Measurements from ENCODE around the gene PRIM2.
"Not testable (repeated sequence)": the region's sequence is repeated elsewhere in the genome, so short reads cannot be mapped to it uniquely, and the experiment has no call there.

PRIM2 gene

DNA sequence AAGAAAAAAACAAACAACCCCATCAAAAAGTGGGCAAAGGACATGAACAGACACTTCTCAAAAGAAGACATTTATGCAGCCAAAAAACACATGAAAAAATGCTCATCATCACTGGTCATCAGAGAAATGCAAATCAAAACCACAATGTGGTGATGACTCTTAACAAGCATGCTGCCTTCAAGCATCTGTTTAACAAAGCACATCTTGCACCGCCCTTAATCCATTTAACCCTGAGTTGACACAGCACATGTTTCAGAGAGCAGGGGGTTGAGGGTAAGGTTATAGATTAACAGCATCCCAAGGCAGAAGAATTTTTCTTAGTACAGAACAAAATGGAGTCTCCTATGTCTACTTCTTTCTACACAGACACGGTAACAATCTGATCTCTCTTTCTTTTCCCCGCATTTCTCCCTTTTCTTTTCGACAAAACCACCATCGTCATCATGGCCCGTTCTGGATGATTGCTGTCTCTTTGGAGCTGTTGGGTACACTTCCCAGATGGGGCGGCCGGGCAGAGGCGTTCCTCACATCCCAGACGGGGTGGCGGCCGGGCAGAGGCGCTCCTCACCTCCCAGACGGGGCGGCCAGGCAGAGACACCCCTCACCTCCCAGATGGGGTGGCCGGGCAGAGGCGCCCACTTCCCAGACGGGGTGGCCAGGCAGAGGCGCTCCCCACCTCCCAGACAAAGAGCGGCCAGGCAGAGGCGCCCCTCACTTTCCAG is 7.2 kb upstream of the PRIM2 start:
- not testable (repeated sequence) for DNase-seq

DNA sequence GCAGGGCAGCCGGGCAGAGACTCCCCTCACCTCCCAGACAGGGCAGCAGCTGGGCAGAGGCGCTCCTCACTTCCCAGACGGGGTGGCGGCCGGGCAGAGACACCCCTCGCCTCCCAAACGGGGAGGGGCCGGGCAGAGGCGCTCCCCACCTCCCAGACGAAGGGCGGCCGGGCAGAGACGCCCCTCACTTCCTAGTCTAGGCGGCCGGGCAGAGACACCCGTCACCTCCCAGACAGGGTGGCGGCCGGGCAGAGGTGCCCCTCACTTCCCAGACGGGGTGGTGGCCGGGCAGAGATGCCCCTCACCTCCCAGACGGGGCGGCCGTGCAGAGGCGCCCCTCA is 6.6 kb upstream of the PRIM2 start:
- no peak for DNase-seq

DNA sequence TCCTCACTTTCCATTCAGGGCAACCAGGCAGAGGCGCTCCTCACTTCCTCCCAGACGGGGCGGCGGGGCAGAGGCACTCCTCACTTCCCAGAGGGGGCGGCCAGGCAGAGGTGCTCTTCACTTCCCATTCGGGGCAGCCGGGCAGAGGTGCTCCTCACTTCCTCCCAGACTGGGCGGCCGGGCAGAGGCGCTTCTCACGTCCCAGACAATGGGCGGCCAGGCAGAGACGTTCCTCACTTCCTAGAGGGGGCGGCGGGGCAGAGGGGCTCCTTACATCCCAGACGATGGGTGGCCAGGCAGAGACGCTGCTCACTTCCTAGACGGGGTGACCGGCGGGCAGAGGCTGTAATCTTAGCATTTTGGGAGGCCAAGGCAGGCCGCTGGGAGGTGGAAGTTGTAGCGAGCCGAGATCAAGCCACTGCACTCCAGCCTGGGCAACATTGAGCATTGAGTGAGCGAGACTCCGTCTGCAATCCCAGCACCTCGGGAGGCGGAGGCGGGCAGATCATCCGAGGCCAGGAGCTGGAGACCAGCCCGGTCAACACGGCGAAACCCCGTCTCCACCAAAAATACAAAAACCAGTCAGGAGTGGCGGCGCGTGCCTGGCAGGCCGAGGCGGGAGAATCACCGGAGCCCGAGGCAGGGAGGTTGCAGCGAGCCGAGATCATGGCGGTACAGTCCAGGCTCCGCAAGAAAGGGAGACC is 6.0 kb upstream of the PRIM2 start:
- DNase-seq: not testable (repeated sequence)

DNA sequence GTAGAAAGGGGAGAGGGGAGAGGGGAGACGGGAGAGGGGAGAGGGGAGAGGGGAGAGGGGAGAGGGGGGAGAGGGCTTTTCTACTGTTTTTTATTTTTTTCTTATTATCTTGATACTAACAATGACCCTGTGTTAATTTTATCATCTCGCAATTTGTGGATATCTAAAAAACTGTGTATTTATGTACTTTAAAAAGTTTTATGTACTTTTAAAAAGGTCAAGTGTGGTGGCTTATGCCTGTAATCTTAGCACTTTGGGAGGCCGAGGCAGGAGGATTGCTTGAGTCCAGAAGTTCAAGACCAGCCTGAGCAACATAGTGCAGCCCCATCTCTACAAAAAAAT is 5.5 kb upstream of the PRIM2 start:
- DNase-seq: no peak

DNA sequence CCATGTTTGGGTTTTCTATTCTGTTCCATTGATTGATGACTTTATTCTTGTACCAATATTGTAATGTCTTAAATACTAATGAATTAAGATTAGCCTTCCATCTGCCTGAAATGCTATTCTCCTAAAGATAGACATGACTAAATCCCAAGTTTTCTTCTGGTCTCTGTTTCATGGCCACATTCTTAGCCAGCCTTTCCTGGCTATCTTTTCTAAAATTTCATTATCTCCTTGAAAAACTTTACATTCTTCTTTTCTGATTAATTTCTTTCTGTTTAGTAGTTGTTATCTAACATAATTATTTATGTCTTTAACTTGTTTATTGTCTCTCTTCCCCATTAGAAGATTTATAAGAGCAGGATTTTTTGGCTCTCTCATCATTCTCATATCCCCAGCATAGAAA is 4.4 kb upstream of the PRIM2 start:
- DNase-seq: no peak

DNA sequence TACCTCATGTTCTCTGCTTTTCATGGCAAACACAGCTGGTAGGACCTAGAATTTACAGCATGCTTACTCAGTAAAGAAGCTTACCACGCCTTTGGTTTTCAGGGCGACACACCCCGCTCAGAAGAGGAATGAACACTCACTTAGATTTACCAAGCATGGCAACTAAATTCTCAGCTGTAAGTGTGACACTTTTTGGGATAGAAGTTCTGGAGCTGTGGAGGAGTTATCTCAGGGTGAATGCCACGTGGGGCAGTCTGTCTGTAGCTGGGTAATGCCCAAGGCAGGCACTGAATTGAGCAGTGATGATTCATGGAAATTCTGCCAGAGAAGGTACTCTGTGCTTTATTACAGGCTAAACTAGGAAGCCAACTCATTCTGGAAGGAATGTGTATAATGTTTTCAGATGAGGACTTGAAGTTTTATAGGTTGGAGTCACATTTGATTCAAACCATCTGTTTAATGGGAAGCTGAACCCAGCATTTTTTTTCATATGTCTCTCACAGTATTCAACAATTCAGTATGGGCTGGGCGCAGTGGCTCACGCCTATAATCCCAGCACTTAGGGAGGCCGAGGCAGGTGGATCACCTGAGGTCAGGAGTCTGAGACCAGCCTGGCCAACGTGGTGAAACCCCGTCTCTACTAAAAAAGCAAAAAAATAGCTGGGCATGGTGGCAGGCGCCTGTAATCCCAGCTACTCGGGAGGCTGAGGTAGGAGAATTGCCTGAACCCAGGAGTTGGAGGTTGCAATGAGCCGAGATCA is 3.5 kb upstream of the PRIM2 start:
- no peak for DNase-seq

DNA sequence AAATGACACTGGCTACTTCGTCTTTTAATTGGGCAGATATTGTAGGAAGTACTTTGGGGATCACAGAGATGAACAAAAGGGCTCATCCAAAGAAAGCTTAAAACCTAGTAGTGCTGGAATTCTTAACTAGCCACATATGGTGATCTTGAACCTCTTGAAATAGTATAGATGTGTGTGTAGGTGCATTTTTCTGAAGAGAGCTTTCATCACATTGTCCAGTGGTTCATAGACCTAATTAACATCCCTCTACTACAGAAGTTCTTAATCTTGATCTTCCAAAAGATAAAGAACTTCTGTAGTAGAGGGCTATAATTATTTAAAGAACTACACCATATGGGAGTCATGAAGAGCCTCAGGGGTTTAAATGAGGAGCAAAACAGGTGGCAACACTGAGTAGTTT is 2.3 kb upstream of the PRIM2 start:
- DNase-seq: no peak

DNA sequence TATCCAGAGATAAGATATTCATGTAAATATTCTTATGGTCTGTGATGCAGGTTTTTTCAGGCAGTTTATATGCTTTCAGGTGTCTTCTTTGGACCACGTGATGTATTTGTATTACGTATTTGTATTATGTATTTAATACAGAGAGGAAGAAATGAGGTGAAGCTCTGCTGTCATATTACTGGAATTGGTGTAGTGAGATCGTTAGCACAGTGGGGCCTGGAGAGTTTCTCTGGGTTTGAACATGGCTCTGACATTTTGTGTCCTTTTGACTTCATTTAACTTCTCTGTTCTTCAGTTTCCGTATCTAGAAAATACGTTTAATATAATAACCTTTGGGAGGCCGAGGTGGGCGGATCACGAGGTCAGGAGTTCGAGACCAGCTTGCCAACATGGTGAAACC is 1.6 kb upstream of the PRIM2 start:
- DNase-seq: no peak

DNA sequence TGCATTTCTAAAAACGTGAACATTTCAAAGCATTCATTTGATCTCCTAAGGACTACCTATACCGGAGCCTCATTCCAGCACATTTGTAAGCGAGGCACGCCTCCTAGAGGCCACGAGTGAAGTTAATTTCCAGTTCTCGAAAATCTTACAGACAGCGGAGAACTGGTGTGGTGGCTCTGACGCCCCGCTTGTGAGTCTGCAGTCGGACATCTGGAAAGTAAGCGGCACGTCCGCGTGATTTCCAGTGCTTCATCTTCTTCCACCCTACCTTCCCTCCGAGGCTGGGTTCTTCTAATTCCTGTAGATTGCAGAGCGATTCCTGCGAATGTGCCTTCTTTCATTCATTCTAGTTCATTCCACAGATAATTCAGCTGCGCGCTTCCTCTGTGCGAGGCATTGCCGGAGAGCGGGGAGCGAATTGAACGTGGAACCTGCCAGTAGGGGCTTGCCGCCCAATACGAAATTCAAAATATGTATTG is 810 bp upstream of the PRIM2 start:
- peak; percentile 74 for DNase-seq

DNA sequence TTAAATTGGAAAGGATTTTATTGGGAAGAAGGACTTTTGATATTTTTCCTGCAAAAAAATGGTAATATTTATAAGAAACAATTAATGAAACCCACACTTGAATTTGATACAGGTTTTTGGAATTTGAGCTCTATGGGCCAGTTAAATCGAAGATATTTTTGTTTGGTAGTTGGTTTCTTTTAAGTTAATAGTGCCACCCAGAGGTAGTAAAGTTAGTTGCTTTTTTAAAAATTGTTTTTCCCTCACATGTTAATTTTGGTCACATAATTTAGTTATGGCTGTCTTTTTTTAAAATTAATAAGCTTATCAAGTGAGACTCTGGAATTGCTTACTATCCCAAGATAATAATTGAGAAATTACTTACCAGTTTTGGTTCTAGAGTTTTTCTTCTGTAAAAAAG is 7.1 kb downstream of the PRIM2 start:
- DNase-seq: no peak

DNA sequence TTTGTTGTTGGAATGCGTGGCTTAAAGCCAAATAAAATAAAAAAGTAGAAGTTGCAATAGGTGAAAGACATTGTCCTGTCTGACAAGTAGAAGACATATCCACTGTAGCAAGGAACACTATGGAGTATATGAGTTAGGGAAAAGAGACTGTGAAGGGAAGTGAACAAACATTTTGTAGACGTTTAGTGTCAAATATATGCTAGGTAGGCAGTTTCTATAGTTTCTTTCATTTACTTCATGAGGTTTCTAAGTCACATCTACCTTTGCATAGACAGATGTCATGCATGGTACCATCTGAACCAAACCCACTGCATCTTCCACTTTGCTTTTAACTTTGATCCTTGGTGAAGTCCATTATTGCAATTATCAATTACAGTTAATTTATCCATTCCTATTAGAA is 9.9 kb downstream of the PRIM2 start:
- DNase-seq: no peak

DNA sequence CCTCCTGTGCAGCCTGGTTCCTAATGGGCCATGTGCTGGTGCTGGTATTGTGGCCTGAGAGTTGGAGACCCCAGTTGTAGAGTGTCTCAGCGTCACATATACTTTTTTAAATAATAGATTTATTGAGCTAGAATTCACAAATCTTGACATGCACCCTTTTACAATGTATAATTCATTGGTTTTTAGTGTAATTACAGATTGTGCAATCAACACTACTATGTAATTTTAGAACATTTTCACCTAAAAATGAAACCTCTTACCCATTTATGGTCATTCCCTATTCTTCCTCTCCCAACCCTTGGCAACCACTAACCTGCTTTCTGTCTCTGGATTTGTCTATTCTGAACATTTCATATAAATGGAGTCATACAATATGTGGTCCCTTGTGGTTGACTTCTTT is 10.6 kb downstream of the PRIM2 start:
- DNase-seq: no peak

DNA sequence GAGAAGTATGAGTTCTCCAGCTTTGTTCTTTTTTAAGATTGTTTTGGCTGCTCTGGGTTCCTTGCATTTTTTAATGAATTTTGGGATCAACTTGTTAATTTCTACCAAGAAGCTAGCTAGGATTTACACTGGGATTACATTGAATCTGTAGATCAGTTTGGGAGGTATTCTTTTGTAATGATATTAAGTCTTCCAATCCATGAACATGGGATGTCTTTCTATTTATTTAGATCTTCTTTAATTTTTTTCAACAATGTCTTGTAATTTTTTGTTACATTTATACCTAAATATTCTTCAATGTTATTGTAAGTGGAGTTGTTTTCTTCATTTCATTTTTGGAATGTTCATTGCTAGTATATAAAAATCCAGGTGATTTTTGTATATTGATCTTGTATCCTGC is 12.5 kb downstream of the PRIM2 start:
- no peak for DNase-seq

DNA sequence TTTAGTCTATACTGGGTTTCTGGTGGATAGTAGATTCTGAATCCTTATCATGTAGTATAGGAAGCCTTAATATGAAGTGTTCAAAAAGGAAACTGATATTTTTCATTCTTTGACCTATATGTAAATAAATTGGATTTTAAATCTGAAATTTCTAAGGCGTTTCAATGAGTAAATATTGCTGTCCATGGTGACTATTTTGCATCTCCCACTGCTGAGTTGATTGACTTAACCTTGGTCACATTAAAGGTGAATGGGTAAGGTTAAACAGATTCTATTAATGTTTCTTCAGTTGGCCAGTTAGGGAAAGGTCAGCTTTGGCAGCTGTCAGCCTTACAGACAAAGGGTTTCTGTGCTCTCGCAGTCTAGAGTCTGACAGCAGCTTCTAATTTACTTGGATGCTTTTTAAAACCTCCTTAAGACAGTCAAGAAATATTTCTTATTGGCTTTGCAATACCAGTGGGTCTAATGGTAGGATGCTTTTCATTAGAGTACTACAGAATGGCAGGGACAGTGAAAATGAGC is 24.8 kb downstream of the PRIM2 start:
- no peak for DNase-seq

DNA sequence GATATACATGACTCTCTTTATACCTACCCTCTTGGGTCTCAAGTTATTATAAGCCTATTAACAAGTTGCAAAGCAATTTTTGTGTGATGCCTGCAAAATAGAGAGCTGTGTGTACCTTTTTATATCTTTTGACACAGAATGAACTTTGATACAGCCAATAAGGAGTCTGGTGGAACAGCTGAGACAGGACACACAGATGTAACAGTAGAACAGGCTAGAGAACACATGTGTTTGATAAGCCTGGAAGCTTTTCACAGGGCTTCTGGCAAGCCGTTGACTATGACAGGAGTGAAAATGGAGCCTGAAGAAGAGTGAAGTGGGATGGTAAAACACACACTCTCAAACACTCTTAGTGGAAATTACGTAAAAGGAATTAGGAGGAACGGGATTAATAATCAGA is 25.9 kb downstream of the PRIM2 start:
- DNase-seq: not testable (repeated sequence)

DNA sequence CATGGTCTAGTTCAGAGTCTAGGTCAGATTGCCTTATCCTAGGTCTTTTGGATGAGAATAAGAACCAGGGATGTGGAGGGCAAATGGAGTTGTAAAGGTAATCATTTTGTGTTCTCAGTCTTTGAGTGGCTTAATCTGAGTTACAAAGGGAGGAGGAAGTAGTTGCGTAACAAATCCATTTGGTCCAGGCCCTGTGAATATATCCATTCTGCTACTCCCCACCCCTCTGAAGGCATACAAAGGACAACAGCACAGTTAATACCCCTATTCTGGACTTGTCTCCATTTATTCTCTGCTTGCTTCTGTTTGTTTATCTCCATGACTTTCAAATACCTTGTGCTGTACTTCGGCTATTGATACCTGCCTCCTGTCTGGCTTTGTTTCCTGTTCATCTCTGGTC is 29.3 kb downstream of the PRIM2 start:
- not testable (repeated sequence) for DNase-seq

DNA sequence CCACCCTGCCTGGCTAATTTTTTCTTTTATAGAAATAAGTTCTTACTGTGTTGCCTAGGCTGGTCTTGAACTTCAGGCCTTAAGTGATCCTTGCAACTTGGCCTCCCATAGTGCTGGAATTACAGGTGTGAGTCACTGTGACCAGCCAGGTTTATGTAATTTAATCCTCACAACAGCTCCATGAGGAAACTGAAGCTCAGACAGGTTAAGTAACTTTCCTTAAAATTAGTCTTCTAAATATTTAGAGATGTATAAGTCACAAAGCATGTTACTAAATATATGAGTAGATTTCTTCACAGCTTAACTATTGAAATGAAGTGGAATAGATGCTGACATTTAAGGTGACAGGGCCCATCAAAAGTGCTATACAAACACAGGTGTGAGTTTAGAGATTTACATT is 30.2 kb downstream of the PRIM2 start:
- DNase-seq: not testable (repeated sequence)

DNA sequence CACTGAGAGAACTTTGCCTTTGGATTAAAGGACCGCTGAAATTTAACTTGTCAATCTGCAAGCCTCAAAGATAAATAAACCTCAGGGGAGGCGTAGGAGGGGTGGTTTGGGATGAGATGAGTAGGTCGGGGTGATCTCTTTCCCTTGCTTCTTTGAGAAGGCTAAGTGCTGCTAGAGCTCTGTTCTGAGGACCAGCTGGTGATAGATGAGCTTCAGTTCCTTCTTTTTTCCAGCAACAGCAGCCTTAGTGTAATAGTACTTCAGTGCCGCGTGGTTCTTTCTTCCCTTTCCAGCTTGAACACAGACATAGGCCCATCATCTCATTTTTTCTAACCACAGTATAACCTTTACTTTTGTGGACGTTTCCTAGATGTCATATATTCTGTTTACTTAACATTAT is 33.0 kb downstream of the PRIM2 start:
- not testable (repeated sequence) for DNase-seq

DNA sequence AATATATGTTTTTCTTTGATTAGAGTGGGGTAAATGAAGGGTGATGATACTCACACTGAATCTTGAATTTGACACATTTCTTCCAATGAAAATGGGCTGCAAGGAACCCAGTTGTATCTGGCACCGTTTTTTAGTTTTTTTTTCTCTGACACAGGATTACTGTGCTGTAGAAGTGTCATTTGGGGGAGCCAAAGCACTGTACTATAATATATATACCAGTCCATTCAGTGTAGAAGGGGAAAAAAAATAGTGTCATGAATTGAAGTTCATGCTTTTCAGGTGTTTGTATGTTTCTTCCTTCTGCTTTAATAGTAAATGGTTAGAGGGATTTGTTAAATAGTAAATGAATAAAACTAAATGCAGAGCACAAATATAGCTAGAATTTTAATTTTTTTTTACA is 35.2 kb downstream of the PRIM2 start:
- not testable (repeated sequence) for DNase-seq

DNA sequence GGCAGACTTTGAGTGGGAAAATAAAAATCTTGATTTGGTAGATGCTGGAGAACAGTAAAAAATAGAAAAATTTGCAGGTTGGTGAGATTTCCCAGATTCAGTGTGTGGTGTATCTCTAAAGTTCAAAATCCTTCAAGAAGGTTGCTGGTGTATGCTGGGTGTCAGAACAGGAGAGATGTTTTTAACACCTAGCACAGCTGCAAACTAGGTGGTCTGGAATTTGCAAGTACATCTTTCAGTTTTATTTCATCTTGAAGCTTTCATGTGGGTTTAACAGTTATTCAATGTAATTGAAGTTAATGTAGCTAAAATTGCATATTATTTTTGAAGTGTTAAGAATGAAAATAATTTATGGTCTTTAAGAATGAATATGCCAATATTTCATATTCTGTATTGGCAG is 40.9 kb downstream of the PRIM2 start:
- not testable (repeated sequence) for DNase-seq

DNA sequence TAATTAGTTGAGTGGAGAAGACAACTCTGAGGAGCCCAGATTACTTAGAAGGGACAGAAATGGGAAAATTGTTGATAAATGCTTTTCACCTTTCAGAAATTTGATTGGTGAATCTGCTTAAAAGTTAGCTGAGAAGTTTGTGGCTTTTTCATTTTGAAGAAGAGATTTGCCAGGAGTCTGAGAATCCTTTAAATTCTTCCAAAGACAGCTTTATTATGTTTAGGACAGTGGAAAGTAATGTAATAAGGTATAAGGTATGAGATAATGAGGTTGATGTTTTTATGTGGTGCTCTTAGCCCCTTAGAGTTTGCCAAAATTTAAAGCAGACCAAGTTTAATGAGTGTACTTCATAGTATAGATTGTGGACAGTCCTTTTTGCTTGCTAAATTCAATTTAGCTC is 42.3 kb downstream of the PRIM2 start:
- not testable (repeated sequence) for DNase-seq

DNA sequence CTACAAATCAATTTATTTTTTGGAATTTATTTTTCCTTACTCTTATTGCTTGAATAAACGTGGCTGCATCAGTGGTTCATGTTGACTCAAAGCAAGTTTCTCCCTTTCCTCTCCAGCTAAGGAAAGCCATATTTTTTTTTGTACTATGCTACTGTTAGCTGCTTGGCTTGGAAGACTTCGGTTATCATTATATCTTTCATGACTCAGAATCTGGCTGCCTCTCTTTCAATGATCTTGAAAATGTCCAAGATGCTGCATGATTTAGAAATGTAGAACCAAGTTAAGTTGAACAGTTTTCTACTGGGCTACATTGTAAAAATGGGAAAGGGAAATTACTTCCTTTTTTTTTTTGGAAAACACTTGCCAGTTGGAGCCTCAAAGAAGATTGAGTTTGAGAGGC is 44.9 kb downstream of the PRIM2 start:
- DNase-seq: not testable (repeated sequence)

DNA sequence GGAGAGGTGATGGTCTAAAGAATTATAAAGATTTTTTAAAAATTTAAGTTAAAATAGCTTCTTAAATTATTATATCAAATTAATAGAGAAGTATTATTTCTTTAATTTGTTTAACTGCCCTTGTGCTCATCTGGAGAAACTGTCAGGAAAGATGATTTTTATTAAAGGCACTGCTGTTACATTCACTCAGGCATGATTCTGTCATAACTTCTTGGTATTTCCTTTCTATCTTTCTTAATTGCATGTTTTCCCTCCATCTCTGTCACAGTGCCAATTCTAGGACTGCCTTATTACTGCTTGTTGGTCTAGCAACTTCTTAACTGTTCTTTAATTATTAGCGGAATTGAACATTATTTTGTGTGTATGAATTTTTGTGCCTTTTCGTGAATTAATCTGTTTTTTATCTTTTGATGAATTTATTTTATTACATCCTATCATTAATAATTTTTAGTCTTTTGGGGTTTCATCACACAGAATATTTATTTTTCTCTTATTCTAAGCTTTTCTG is 47.7 kb downstream of the PRIM2 start:
- DNase-seq: not testable (repeated sequence)
